GM21723 (cell line): ENCODE results near the gene GDF11.
"Not testable (repeated sequence)": the region's sequence is repeated elsewhere in the genome, so short reads cannot be mapped to it uniquely, and the experiment has no call there.

Experiments
- ATAC-seq: cut with Tn5 transposase; IDR thresholded peaks from one replicate; pipeline ENCODE4 v1.9.1; 2021; ENCODE audit warnings: mild to moderate bottlenecking, moderate library complexity; ENCODE audit not compliant: unreplicated experiment

Gene GDF11

GRCh38 chr12:55738123-55739024 is 4.5 kb upstream of the GDF11 start:
- peak; percentile 83 for ATAC-seq

- ATAC-seq, result no peak
Observed at GRCh38 chr12:55739025-55739378, 3.9 kb upstream of the GDF11 start.

- ATAC-seq, result no peak
Observed at GRCh38 chr12:55741931-55742680, 816 bp upstream of the GDF11 start.

- ATAC-seq, result peak; percentile 46
Observed at GRCh38 chr12:55743406-55744339, 751 bp downstream of the GDF11 start.

GRCh38 chr12:55744340-55745030 is 1.6 kb downstream of the GDF11 start:
- ATAC-seq, result no peak

GRCh38 chr12:55745361-55746173 is 2.6 kb downstream of the GDF11 start:
- no peak for ATAC-seq

- no peak for ATAC-seq
Observed at GRCh38 chr12:55746174-55746912, 3.4 kb downstream of the GDF11 start.

- no peak for ATAC-seq
Observed at GRCh38 chr12:55746913-55747231, 4.0 kb downstream of the GDF11 start.

- ATAC-seq, result no peak
Observed at GRCh38 chr12:55748230-55748993, 5.5 kb downstream of the GDF11 start.

GRCh38 chr12:55755246-55755645 is 12.3 kb downstream of the GDF11 start:
- no peak for ATAC-seq

- ATAC-seq, result no peak
Observed at GRCh38 chr12:55757701-55758100, 14.8 kb downstream of the GDF11 start.

GRCh38 chr12:55758575-55758974 is 15.7 kb downstream of the GDF11 start:
- not testable (repeated sequence) for ATAC-seq

GRCh38 chr12:55760663-55761062 is 17.7 kb downstream of the GDF11 start:
- ATAC-seq, result no peak

- no peak for ATAC-seq
Observed at GRCh38 chr12:55762646-55763045, 19.7 kb downstream of the GDF11 start.

GRCh38 chr12:55765736-55766290 is 22.9 kb downstream of the GDF11 start:
- ATAC-seq, result no peak

GRCh38 chr12:55767156-55767555 is 24.2 kb downstream of the GDF11 start:
- ATAC-seq, result no peak

GRCh38 chr12:55771736-55772135 is 28.8 kb downstream of the GDF11 start:
- ATAC-seq, result no peak

GRCh38 chr12:55777856-55778255 is 34.9 kb downstream of the GDF11 start:
- ATAC-seq, result no peak
